Epithelial cell of prostate (primary cell): ENCODE results near the gene TSC2.
"Not testable (repeated sequence)": the region's sequence is repeated elsewhere in the genome, so short reads cannot be mapped to it uniquely, and the experiment has no call there.

Experiments
- DNase-seq: peaks from one replicate; pipeline ENCODE4 v3.0.0-alpha.2; 2011; ENCODE audit warnings: low read depth, low spot score
- H3K27ac ChIP-seq: fragments of 450-650 bp; 2 replicates; pipeline ENCODE4 v1.5.1; 2017; ENCODE audit warnings: mild to moderate bottlenecking

The TSC2 gene

DNA sequence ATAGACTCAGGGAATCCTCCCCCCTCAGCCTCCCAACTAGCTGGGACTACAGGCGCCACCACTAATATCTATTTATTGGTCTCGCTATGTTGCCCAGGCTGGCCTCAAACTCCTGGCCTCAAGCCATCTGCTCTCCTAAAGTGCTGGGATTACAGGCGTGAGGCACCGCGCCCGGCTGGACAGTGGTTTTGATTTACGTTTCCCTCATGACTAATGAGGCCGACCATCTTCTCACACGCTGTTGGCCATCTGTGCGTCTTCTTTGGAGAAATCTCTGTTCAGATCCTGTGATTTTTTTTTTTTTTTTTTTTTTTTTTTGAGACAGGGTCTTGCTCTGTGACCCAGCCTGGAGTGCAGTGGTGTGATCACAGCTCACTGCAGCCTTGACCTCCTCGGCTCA is 81.5 kb downstream of the TSC2 start:
- peak overlapping the region; percentile 80 for H3K27ac ChIP-seq
- DNase-seq = not testable (repeated sequence)

- DNase-seq = not testable (repeated sequence)
- H3K27ac ChIP-seq = peak overlapping the region; percentile 29
Measured at GRCh38 chr16:2129890-2130447, 82.2 kb downstream of the TSC2 start.

DNA sequence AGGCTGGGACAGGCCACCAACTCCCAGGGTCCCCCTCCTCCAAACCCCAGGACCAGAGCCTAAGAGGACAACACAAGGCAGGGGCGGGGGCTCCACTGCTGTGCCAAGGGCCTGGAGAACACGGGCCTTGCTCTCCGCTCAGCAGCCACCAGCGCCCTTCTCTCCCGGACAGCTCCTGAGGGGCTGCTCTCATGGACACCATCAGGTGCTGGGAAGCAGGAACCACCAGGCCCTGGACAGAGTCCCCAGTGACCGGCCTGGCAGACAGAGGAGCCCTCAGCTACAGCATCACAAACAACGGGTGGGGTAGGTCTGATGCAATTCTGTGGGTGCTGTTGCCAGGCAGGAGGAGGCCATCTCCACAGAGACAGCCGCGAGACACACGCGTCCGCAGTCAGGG is 86.0 kb downstream of the TSC2 start:
- H3K27ac ChIP-seq, DNase-seq: not testable (repeated sequence)

- H3K27ac ChIP-seq = peak overlapping the region; percentile 39
- not testable (repeated sequence) for DNase-seq
Measured at GRCh38 chr16:2135071-2135470, 87.3 kb downstream of the TSC2 start.

- H3K27ac ChIP-seq = peak within 1 kb of the TSS; percentile 39
- DNase-seq = not testable (repeated sequence)
Measured at GRCh38 chr16:2135770-2136490, 88.1 kb downstream of the TSC2 start, which contains the start of gene PKD1. Gene PKD1, minus strand, starts transcription at chr16:2135898. Its CDS starts 209 bp downstream, at chr16:2135689.
